Measurements from ENCODE around the gene METTL13.
"Not testable (repeated sequence)": the region's sequence is repeated elsewhere in the genome, so short reads cannot be mapped to it uniquely, and the experiment has no call there.

The METTL13 gene

DNA sequence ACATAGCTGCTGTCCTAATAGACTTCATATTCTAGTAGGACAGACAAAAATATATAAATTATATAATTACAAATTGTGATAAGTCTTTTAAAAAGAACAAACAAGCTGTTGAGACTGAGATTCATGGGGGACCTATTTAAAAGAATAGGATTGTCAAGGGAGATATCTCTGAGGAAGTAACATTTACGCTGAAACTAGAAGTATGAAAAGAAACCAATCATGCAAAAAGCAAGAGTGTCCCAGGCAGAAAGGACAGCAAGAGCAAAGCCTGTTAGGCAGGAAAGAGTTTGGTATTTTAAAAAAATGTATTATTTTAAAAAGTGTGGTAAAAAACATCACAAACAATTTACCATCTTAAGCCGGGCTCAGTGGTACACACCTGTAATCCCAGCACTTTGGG, 9.1 kb upstream of the METTL13 start:
- DNase-seq, result no peak

DNA sequence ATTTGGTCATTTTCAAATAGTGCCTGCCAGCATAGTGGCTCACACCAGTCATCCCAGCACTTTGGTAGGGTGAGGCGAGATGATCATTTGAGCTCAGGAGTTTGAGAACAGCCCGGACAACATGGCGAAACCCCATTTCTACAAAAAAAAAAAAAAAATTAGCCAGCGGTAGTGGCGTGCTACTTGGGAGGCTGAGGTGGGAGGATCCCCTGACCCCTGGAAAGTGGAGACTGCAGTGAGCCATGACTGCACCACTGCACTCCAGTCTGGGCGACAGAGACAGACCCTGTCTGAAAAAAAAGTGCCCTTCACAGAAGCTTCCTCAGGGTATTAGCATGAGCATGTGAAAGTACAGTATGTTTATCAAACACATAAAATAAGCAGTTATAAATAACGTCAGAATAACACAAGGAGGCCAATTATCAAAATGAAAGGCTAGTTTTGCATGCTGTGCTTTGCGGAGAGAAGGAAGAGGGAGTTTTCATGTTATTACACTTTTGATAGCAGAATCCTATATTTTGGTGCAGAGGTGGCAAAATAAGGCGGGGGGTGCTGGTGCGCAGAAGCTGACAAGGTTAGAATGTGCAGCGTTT, 781 bp upstream of the METTL13 start:
- peak in 1 of 2 experiments; percentile 80 for DNase-seq

DNA sequence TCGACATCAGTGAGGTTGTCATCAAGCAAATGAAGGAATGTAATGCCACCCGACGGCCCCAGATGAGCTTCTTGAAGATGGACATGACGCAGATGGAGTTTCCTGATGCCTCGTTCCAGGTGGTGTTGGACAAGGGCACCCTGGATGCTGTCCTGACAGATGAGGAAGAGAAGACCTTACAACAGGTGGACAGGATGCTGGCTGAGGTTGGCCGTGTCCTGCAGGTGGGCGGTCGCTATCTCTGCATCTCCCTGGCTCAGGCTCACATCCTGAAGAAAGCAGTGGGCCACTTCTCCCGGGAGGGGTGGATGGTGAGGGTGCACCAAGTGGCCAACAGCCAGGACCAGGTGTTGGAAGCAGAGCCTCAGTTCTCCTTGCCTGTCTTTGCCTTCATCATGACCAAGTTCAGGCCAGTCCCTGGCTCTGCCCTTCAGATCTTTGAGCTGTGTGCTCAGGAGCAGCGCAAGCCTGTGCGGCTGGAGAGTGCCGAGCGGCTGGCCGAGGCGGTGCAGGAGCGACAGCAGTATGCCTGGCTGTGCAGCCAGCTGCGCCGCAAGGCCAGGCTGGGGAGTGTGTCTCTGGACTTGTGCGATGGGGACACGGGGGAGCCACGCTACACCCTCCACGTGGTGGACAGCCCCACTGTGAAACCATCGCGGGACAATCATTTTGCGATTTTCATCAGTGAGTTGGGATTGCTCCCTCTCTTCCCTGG, 2.5 kb downstream of the METTL13 start:
- no peak for DNase-seq

DNA sequence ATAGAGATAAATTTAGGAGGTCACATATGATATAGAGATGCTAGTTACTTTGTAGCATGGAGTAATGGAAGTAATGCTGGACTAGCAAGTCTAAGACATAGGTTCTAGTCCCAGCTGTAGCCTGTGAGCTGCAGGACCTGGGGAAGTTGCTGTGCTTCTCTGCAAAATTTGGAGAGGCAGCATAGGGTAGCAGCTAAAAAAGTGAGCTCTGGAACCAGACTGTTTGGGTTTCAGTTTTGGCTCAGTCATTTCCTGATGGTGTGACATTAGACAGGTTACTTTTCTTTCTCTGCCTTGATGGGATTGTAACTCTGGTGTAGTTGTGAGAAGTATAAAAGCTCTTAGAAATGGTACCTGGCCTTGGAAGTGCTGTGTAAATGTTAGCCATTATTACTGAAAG, 3.3 kb downstream of the METTL13 start:
- no peak for DNase-seq

DNA sequence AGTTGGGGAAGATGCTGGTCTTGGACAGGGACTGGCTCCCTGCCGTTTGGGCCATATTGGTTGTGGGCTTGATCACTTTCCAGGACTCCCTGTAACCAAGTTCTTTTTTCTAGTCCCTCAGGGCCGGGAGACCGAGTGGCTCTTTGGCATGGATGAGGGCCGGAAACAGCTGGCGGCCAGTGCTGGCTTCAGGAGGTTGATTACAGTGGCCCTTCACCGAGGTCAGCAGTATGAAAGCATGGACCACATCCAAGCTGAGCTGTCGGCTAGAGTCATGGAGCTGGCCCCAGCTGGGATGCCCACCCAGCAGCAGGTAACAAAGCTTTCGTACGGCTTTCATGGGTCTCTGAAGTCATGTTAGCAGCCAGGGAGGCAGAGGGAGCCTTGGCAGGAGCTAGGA, 4.3 kb downstream of the METTL13 start:
- no peak for DNase-seq

DNA sequence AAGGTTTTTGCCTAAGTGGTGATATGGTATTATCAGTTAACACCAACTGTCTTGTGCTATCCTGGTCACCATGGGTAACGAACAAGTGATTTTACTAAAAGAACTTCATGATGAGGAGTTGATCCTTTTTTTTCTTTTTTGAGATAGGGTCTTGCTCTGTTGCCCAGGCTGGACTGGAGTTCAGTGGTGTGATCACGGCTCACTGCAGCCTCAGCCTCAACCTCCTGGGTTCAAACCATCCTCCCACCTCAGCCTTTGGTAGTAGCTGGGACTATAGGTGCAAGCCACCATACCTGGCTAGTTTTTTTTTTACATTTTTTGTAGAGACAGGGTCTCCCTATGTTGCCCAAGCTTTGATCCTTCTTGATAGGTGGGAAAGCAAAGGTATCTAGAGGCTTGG, 5.1 kb downstream of the METTL13 start:
- no peak for DNase-seq

DNA sequence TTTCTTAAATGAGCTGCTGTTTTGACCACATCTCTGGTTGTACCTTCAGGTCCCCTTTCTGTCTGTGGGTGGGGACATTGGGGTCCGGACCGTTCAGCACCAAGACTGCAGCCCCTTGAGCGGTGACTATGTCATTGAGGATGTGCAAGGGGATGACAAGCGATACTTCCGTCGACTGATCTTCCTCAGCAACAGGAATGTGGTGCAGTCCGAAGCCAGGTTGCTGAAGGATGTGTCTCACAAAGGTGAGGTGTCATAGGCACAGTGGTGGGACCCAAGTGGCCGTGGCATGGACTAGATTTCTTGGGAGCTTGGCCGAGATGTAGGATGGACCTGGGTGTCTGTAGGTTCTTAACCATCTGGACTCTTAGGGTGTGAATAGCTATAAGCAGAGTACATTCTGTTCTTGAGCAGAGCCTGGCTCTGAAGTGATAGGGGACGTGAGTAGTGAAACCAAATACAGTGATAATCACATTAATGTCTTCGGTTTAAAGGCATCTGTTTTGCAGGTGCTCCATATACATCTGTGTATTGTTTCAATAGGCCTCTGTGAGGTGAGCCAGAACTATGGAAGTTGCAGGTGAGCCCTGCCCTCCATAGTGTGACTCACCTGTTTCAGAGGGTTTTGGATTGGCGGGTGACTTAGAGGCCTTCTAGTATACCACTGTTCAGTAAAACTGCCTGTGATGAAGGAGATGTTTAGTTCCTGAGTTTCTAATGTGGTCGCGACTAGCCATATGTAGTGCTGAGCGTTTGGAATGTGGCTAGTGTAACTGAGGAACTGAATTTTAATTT, 6.4 kb downstream of the METTL13 start:
- no peak for DNase-seq

DNA sequence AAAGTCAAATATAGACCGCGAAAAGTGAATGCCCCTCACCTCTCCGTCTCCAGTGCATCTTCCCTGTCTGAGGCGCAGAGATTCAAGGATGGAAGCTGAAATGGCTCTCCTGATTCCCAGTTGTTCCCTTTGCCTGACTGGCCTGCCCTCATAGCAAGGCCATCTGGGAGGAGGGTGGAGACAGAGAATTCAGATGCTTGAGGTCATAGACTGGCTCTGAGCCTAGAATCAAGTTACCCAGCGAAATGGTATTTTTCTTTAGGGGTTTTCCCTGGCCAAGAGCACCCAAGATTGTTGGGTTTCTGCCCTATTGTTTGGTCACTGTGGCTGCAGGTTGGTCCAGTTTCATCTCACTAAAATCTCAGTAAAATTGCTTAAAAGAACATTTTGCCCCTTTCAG, 7.2 kb downstream of the METTL13 start:
- DNase-seq, result no peak

DNA sequence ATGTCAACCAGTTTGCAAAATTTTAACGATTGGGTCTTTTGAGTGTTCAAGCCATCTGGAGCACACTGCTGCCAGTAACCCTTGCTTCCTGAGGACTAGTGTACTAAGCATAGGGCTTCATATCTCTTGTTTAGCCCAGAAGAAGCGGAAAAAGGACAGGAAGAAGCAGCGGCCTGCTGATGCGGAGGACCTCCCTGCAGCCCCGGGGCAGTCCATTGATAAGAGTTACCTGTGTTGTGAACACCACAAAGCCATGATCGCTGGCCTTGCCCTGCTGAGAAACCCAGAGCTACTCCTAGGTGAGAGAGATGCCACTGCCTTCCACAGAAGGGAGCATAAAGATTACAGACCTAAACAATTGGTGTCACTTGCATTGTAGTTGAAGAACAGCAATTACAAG, 8.9 kb downstream of the METTL13 start:
- DNase-seq, result no peak

DNA sequence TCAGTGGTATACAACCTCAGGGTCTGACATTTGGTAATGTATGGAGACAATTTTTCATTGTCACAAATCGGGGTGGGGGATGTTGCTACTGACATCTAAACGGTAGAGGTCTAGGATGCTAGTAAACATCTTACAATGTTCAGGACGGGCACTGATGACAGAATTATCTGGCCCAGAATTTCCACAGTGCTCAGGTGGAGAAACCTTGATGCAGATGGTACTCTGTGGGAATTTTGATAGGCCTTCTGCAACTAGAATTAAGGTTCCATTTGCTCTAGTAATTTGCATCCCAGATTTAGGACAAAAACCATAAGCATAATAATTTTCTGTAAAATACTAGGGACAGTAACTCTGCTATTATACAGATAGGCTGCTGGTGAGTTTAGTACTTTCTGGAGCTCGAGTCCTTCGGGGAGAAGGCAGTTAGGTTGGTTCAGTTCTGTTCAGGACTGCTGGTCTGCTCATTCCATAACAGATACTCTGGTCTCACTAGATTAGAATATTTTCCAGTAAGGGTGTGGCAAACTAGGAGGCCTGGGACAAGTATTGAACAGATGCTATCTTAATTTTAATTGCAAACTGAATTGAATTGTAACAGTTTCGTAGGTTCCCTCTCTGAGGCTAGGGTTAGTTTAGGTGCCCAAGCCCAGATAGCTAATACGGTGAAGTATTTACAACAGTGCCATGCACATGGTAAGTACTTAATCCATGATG, 11.4 kb downstream of the METTL13 start:
- no peak for DNase-seq

DNA sequence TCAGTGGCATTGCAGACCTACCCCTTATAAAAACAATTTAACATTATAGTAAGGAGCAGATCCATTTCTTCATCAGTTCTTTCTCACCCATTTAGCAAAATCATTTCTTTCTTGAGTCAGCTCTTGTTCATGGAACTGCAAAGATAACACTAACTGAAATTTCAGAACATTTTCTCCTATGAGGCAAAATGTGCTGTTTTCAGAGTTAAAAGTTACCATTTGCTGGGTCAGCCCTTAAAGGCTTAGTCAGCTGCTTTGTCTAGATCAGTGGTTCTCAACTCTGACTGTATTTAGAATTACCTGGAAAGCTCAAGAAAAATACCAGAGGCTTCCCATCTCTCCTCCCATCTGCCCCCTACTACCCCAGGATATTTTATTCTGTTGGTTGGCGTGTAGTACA, 12.2 kb downstream of the METTL13 start:
- no peak for DNase-seq

DNA sequence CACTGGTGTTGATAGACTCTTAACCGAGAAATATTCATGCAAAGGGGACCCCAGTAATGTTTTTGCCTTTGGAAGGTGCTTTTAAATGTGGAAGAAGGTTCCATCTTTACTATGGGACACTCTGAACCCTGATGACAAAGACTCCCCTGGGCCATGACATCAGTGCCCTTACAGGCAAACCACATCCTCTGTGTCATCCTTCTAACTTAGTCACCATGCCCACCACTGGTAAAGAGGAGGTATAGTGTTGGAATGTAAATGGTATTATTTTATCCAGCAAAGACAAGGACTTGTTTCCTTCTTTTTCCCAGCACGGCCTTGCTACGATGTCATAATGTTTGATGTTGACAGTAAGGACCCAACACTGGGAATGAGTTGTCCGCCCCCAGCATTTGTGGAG, 12.6 kb downstream of the METTL13 start:
- DNase-seq, result no peak

DNA sequence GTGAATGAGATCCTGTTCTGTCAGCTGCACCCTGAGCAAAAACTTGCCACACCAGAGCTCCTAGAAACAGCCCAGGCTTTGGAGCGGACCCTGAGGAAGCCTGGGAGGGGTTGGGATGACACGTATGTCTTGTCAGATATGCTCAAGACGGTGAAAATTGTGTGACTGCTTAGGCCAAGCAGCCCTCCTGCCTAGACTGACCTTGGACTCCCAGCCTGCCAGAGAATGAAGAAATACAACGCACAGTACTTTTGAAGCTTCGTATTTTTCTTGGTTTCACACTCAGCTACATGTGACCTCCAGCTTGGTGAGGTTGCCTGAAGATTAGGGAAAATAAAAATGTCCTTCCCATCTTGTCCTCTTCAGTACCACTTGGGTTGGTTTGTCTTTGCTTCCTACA, 15.1 kb downstream of the METTL13 start:
- DNase-seq, result no peak

DNA sequence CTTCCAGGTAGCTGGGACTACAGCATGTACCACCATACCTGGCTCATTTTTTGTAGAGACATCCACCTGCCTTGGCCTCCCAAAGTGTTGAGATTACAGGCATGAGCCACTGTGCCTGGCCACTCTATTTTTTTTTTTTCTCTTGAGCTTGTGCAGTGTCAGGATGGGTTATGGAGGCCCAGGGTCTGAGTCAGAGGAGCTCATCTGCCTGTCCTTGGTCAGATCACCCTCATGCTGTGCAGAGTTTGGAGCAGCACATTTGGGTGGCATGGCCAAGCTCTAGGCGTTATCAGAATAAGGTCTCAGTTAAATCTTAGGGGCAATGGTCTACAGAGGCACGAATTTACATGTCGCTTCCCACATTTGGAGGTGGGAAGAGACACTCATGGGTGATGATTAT, 16.9 kb downstream of the METTL13 start:
- no peak for DNase-seq

DNA sequence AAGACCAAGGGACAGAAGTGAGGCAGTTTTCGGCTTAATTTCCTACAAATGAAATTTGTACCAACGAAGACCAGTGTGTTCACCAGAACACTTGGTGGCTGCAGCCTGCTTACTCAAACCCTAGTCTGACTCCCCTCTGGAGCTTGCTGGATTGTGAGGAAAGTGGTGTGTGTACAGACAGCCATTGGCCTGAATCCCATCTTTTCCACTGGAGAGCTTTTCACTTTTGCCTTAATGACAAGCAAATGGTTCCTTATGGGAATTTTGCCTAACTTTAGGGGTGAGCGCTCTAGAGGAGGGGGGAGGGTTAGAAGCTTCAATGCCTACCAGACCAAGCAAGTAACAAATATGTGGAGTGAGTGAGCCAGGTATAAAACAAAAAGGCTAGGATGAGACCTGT, 17.3 kb downstream of the METTL13 start:
- no peak for DNase-seq

DNA sequence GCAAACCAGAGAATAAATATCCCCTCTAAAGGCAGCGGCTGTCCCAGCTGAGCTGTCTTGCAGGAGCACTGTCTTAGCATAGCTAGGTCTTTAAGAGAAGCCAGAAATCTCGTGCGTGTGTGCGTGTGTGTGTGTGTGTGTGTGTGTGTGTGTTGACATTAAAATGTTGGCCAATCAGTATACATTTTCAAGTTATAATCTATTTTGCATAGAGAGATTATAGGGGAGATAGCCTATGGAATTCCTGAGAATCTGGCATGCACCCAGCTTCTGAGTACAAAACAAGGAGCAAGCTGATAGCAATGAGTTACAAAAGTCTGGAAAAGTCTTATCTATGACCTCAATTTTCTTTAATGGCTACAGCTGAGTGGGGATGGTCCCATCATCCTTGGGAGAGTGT, 17.7 kb downstream of the METTL13 start:
- no peak for DNase-seq

DNA sequence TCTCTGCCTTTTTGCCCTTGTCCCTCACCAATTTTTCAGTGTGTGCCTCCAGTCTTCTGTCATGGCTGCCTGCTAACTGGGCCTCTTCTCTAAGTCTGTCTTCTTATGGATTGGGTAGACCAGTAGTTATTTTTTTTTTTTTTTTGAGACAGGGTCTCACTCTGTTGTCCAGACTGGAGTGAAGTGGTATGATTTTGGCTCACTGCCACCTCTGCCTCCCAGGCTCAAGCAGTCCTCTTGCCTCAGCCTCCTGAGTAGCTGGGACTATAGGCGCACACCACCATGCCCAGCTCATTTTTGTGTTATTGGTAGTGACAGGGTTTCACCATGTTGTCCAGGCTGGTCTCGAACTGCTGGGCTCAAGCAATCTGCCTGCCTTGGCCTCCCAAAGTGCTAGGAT, 18.2 kb downstream of the METTL13 start:
- DNase-seq, result not testable (repeated sequence)

DNA sequence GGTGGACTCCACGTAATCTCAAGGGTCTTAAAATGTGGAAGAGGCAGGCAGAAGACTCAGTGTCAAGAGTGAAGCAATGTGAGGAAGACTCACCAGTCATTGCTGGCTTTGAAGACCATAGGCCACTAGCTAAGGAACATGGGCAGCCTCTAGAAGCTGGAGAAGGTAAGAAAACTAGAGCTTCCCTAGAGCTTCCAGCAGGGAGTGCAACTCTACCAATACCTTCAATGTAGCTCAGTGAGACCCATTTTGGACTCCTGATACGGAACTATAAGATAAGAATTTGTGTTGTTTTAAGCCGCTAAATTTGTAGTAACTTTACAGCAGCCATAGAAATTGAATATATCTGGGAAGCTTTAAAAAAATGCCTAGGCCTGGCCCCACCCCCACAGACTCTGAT, 18.9 kb downstream of the METTL13 start:
- DNase-seq, result peak in 1 of 2 experiments; percentile 51

DNA sequence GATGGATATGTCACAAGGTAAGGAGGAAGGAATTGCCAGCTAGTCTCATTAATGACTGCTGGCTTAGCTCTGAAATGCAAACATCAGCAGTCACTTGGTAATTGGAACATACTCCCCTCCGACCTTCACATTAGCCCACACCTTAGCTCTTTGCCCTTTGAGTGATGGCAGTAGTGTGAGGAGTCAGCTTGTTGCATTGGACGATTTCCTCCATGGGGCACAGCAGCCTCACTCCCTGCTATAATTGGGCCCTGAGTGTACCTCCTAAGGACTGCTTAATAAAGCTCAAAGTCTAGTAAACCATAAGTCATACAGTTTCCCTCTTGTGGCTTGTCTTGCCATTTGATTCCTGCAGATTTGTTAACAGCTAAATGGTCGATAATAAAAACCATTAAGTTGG, 19.4 kb downstream of the METTL13 start:
- DNase-seq, result no peak

DNA sequence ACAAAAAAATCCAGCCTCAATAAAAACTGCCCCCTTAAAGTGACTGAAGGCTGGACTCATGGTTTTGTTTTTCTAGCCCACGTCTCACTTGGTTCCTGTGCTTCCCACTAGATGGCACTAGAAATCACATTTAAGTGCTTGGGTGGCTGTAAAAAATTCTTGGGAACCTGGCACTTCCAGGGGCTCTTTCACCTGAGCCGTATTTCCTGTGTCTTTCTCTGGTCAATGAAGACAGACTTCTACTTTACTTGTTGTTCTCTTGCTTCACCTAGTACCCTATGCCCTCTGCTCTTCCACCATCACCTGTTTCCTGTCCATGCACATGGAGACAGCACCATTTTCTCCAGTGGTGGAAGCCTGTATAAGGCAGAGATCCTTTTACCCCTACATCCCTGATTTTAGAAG, 20.0 kb downstream of the METTL13 start:
- peak; percentile 64 to 91 for DNase-seq

DNA sequence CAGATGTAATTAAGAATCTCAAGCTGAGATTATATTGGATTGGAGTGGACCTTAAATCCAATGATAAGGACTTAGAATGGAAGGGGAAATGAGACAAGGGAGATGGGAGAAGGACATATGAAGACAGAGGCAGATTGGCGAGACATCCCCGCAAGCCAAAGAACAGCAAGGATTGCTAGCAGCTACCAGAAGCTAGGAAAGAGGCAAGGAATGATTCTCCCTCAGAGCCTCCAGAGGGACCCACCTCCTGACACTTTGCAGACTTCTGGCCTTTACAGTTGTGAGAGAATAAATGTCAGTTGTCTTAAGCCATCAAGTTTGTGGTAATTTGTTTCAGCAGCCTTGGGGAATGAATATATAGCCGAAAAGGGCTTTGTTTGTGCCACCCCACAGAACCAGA, 20.7 kb downstream of the METTL13 start:
- peak in 1 of 2 experiments; percentile 42 for DNase-seq

DNA sequence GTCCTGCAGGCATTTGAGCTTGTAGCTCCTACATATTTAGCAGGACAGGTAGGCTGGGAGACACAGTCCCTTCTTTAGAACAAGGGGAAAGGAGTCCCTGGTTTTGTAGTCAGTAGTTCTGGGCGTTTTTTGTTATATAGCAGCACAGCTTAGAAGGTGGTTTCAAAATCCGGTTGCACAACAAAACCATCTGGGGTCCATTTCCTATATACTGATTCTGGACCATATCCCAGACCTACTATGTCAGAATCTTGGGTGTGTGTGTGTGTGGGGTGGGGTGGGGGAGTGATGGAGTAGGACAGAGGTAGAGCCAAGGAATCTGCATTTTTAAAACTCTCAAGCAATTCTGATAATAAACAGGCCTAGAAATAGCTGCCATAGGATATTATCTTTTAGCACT, 21.6 kb downstream of the METTL13 start:
- no peak for DNase-seq

DNA sequence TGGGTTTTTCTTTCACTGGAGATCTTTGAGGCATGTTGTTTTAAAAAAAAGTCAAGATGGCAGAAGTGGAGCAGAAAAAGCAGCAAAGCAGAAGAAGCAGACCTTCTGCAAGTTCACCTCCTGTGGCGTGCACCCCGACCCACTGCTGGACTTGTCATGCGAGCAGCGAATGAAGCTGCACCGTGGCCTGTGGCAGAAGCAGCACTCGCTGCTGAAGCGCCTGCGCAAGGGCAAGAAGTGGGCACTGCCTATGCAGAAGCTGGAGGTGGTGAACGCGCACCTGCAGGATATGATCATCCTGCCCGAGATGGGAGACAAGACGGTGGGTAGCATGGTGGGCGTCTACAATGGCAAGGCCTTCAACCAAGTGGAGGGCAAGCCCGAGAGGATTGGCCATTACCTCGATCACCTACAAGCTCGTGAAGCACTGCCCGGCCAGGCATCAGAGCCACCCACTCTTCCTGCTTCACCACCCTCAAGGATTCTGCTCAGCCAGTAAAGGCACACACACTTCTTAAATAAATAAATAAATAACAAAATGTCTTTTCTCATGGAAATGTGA, 22.1 kb downstream of the METTL13 start:
- no peak for DNase-seq

All from NCI-H526 (cell line).